Stimulated activated naive B cell treated with anti-CD40 and anti-IgM and Interleukin-4, amounts not matched to agents 10 μg/mL and 1 μg/mL and 100 μg/mL, for 72 hours (primary cell): Measurements from ENCODE around the gene STAC3.

Experiments used
- ATAC-seq, 2 donors: fragments of 150-1000 bp; cut with Tn5 transposase; replicated peaks; 2 replicates each; pipeline ENCODE4 v1.10.0; 2021; ENCODE audit warnings: moderate library complexity in 1 of 2
- DNase-seq: peaks from one replicate; pipeline ENCODE4 v3.0.0; 2021
- H3K27ac Mint-ChIP-seq: one replicate; pipeline ENCODE4 v1.8.0; 2022; ENCODE audit warnings: mild to moderate bottlenecking, mixed read lengths
- H3K27me3 Mint-ChIP-seq, 2 donors: one replicate each; pipeline ENCODE4 v1.8.0; 2022; ENCODE audit warnings: mixed read lengths in 2 of 2
- H3K36me3 Mint-ChIP-seq, 2 donors: one replicate each; pipeline ENCODE4 v1.8.0; 2022; ENCODE audit warnings: mixed read lengths in 2 of 2, mild to moderate bottlenecking in 1 of 2
- H3K4me1 Mint-ChIP-seq, 2 donors: one replicate each; pipeline ENCODE4 v1.8.0; 2022; ENCODE audit warnings: mixed read lengths in 2 of 2, mild to moderate bottlenecking in 1 of 2
- H3K4me3 Mint-ChIP-seq, 2 donors: one replicate each; pipeline ENCODE4 v1.8.0; 2022; ENCODE audit warnings: mild to moderate bottlenecking in 2 of 2, mixed read lengths in 2 of 2, moderate library complexity in 1 of 2
- H3K9me3 Mint-ChIP-seq, 2 donors: one replicate each; pipeline ENCODE4 v1.8.0; 2022; ENCODE audit warnings: mixed read lengths in 2 of 2, mild to moderate bottlenecking in 1 of 2

The STAC3 gene

GRCh38 chr12:57218030-57218853, 32.7 kb downstream of the STAC3 start:
- H3K4me1 Mint-ChIP-seq = peaks cover 72 to 88% of the 10 kb centered on the region in 2 donors
- ATAC-seq = peak in 1 of 2 donors; percentile 28
- DNase-seq = no peak
- H3K4me3 Mint-ChIP-seq = peak overlapping the region in 1 of 2 donors; percentile 37
- no peaks in the 10 kb centered on the region for H3K36me3 Mint-ChIP-seq
- no peaks in the 10 kb centered on the region for H3K9me3 Mint-ChIP-seq
- no peak overlapping the region for H3K27ac Mint-ChIP-seq
- peaks cover 81% of the 10 kb centered on the region in 2 donors for H3K27me3 Mint-ChIP-seq

DNA sequence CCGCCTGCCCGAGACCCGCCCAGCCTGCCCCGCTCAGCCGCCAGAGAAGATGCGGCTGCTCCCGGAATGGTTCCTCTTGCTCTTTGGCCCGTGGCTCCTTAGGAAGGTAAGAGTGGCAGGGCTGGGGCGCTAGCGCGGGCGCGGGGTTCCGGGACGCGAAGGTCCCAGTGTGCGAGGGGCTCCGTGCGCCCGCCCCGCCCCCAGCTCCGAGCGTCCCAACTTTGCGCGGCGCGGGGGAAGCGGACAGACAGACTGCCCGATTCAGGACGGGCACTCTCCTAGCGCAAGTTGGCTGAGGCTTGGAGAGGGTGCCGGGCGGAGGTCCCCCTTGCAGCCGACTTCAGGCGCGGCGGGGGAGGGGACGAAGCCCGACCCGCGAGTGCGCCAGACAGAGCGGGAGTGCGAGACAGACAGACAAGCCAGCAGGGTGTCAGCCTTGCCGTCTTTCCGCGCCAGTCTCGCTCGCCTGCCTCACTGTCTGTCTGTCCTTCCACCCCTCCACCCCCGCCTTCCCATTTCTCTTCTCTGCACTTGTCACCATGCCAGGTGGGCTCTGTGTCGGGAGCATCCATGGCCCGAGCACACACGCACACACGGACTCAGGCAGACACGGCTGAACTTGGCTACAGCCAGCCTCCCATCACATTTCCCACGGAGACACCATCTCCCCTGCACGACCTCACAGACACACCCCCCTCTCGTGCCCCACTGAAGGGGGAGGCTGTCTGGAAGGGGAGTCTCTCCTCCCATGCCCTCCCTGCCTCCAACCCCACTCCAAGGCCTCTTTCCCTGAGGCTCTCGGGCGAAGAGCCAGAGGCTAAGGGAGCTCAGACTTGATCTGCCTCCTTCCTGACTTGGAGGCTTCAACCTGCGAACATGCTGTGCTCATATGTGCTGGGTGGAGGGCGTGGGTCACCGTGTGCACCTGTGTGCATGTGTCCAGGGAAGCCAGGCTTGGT, 33.8 kb downstream of the STAC3 start:
- H3K27ac Mint-ChIP-seq = peak overlapping the region; percentile 68
- peak overlapping the region; percentile 76 to 80 for H3K4me3 Mint-ChIP-seq
- ATAC-seq (no peak), DNase-seq (no peak)
- H3K27me3 Mint-ChIP-seq = peaks cover 70 to 72% of the 10 kb centered on the region in 2 donors
- H3K36me3 Mint-ChIP-seq = no peaks in the 10 kb centered on the region
- H3K4me1 Mint-ChIP-seq = peaks cover 67 to 80% of the 10 kb centered on the region in 2 donors
- no peaks in the 10 kb centered on the region for H3K9me3 Mint-ChIP-seq

DNA sequence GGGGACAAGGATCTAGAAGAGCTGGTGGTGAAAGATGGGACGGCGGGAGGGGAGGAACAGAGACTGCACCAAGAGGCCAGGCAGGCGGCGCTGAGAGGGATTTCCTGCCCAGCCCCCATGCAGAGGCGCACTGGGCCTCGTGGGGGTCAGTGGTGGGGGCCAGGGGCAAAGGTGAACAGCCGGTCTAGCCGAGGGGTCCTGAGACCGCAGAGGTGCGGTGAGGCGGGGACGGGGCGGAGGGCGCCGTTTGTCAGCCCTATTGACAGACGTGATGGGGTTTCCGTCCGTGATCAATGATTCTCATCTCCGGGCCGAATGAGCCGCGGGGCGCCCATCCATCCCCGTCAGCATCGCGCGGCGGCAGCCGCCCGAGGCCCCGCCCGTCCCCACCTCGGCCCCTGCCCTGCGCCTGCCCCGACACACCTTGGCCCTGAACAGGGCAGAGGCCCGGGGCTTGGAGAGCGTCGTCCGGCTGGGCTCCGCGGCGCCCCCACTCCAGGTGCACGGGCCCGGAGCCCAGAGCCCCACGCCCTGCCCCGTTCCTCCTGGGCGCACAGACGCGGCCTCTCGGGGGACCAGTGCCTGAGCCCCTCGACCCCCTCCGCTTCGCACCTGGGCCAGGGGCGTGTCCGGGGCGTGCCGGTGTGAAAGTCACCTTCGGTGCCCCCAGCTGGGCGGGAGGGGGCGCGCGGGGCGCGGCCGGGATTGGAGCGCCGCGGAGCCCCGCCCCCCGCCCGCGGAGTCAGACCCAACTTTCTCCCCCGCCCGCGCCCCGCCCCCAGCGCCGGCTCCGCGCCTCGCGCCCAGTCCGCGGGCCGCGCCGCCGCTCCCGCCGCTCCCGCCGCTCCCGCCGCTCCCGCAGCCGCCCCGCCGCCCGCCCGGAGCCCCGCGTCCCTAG, 34.7 kb downstream of the STAC3 start, which contains the start of gene NXPH4:
Gene NXPH4, plus strand, starts transcription at position 781 of the 898 bp plus-strand sequence. CDS start 176 bp downstream, outside the sequence.
- Mint-ChIP-seq H3K27ac (peak within 1 kb of the TSS; percentile 70), H3K27me3 (peaks cover 61 to 64% of the 10 kb centered on the region in 2 donors), H3K36me3 (no peaks in the 10 kb centered on the region), H3K9me3 (no peaks in the 10 kb centered on the region), H3K4me1 (peaks cover 61 to 71% of the 10 kb centered on the region in 2 donors), H3K4me3 (peak within 1 kb of the TSS; percentile 78 to 90)
- ATAC-seq (peak; percentile 11 to 19), DNase-seq (no peak)

- peak overlapping the region; percentile 78 to 90 for H3K4me3 Mint-ChIP-seq
- H3K4me1 Mint-ChIP-seq = peaks cover 55 to 64% of the 10 kb centered on the region in 2 donors
- peaks cover 55 to 58% of the 10 kb centered on the region in 2 donors for H3K27me3 Mint-ChIP-seq
- peak; percentile 55 to 57 for ATAC-seq
- no peaks in the 10 kb centered on the region for H3K9me3 Mint-ChIP-seq
- no peaks in the 10 kb centered on the region for H3K36me3 Mint-ChIP-seq
- no peak for DNase-seq
- peak overlapping the region; percentile 70 for H3K27ac Mint-ChIP-seq
Measured at GRCh38 chr12:57215668-57216013, 35.3 kb downstream of the STAC3 start.

DNA sequence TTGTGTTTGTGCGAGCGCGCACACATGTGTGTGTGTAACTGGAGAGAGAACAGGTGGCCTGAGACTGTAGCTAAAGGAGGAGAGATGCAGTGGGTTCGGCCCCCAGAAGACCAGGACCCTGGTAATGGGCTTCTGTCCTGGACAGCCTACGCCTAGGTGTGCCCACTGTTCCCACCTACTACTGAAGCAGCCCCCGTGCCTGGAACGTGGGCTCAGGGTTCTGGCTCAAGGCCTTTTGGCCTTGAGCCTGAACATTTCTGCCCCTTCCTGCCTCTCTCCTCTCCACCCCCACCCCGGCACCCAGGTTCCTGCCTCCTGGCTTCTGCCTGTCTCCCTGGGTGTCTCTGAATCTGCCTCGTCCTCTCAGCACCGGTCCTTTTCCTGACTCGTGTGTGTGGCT, 35.9 kb downstream of the STAC3 start:
- Mint-ChIP-seq H3K27ac (peak overlapping the region; percentile 70), H3K4me1 (peaks cover 53 to 62% of the 10 kb centered on the region in 2 donors), H3K4me3 (peak overlapping the region in 1 of 2 donors; percentile 90), H3K9me3 (no peaks in the 10 kb centered on the region), H3K27me3 (peaks cover 55 to 60% of the 10 kb centered on the region in 2 donors), H3K36me3 (no peaks in the 10 kb centered on the region)
- no peak for DNase-seq
- no peak for ATAC-seq

GRCh38 chr12:57214398-57214781, 36.6 kb downstream of the STAC3 start:
- Mint-ChIP-seq H3K27me3 (peaks cover 49 to 55% of the 10 kb centered on the region in 2 donors), H3K9me3 (no peaks in the 10 kb centered on the region), H3K36me3 (no peaks in the 10 kb centered on the region), H3K4me3 (peak overlapping the region in 1 of 2 donors; percentile 15), H3K27ac (peak overlapping the region; percentile 65), H3K4me1 (peaks cover 49 to 55% of the 10 kb centered on the region in 2 donors)
- DNase-seq (peak; percentile 48), ATAC-seq (peak; percentile 50 to 65)

- peak overlapping the region in 1 of 2 donors; percentile 15 for H3K4me3 Mint-ChIP-seq
- ATAC-seq (no peak), DNase-seq (no peak)
- H3K27me3 Mint-ChIP-seq = peaks cover 44 to 50% of the 10 kb centered on the region in 2 donors
- H3K9me3 Mint-ChIP-seq = no peaks in the 10 kb centered on the region
- peak overlapping the region; percentile 47 for H3K27ac Mint-ChIP-seq
- H3K4me1 Mint-ChIP-seq = peaks cover 48 to 52% of the 10 kb centered on the region in 2 donors
- no peaks in the 10 kb centered on the region for H3K36me3 Mint-ChIP-seq
Measured at GRCh38 chr12:57213763-57214397, 37.1 kb downstream of the STAC3 start.

DNA sequence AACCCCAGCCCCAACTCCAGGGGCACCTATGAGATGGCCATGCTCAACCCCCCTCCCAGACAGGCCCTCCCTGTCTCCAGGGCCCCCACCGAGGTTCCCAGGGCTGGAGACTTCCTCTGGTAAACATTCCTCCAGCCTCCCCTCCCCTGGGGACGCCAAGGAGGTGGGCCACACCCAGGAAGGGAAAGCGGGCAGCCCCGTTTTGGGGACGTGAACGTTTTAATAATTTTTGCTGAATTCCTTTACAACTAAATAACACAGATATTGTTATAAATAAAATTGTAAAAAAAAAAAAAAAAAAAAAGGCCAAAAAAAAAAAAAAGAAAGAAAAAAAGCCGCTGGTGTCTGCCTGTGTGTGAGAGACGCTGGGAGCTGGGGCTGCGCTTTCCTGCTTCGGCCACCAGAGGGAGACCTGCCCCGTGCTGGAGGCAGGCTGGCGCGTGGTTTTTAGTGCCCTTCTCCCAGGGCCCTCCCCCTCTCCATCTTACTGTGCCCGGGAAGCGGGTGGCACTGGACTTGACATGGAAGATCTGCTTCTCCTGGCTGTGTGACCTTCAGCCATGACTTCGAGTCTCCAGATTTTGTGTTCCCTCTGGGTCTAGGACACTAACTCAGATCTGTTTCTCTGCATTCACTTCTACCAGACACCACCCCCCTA, 37.8 kb downstream of the STAC3 start:
- Mint-ChIP-seq H3K4me1 (peaks cover 43 to 45% of the 10 kb centered on the region in 2 donors), H3K9me3 (no peaks in the 10 kb centered on the region), H3K4me3 (peak overlapping the region in 1 of 2 donors; percentile 5), H3K27ac (no peak overlapping the region), H3K36me3 (no peaks in the 10 kb centered on the region), H3K27me3 (peaks cover 37 to 43% of the 10 kb centered on the region in 2 donors)
- ATAC-seq (peak; percentile 55 to 67), DNase-seq (peak; percentile 67)

- H3K36me3 Mint-ChIP-seq = no peaks in the 10 kb centered on the region
- H3K4me3 Mint-ChIP-seq = no peak overlapping the region
- H3K9me3 Mint-ChIP-seq = no peaks in the 10 kb centered on the region
- DNase-seq (no peak), ATAC-seq (no peak)
- H3K27ac Mint-ChIP-seq = peak overlapping the region; percentile 34
- peaks cover 39 to 40% of the 10 kb centered on the region in 2 donors for H3K4me1 Mint-ChIP-seq
- peaks cover 32 to 39% of the 10 kb centered on the region in 2 donors for H3K27me3 Mint-ChIP-seq
Measured at GRCh38 chr12:57212701-57213057, 38.3 kb downstream of the STAC3 start.

GRCh38 chr12:57211791-57212700, 38.9 kb downstream of the STAC3 start:
- ATAC-seq (no peak), DNase-seq (no peak)
- Mint-ChIP-seq H3K9me3 (no peaks in the 10 kb centered on the region), H3K36me3 (no peaks in the 10 kb centered on the region), H3K4me1 (peaks cover 33 to 34% of the 10 kb centered on the region in 2 donors), H3K27me3 (peaks cover 26 to 34% of the 10 kb centered on the region in 2 donors), H3K27ac (no peak overlapping the region), H3K4me3 (no peak overlapping the region)

DNA sequence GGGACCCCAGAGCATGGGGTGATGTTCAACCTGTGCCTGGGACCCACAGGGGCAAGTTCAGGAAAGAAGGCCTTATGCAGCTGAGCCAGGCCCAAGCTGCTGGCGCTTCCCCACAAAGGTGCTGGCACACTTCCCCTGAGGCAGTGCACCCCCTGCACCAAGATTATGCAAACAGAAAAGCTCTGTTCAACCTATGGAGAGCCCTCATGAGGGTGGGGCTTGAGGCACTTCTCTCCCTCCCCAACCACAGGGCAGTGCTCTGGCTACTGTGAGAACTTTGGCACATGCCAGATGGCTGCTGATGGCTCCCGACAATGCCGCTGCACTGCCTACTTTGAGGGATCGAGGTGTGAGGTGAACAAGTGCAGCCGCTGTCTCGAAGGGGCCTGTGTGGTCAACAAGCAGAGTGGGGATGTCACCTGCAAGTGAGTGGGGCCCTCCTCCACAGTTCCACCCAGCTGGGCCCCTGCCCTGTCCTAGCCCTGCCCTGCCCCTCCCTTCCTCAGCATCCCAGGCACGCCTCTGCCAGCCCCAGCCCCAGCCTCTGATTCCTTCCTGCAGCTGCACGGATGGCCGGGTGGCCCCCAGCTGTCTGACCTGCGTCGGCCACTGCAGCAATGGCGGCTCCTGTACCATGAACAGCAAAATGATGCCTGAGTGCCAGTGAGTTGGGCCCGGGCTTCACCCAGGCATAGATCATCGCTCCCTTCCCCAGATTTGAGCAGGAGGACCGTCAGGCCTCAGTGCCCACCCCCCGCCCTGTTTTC, 39.9 kb downstream of the STAC3 start:
- no peaks in the 10 kb centered on the region for H3K9me3 Mint-ChIP-seq
- H3K36me3 Mint-ChIP-seq = no peaks in the 10 kb centered on the region
- H3K4me3 Mint-ChIP-seq = no peak overlapping the region
- H3K27ac Mint-ChIP-seq = no peak overlapping the region
- peaks cover 31 to 32% of the 10 kb centered on the region in 2 donors for H3K4me1 Mint-ChIP-seq
- peaks cover 25 to 34% of the 10 kb centered on the region in 2 donors for H3K27me3 Mint-ChIP-seq
- ATAC-seq (no peak), DNase-seq (no peak)
